Endothelial cell of umbilical vein (primary cell): ENCODE measurements around the gene ZSCAN1.

Experiments
- EZH2 ChIP-seq: IDR thresholded peaks from 2 replicates; pipeline ENCODE4 v1.6.1; 2012; ENCODE audit warnings: borderline replicate concordance, low read depth, mild to moderate bottlenecking, moderate library complexity, low read length, inconsistent platforms; ENCODE audit not compliant: severe bottlenecking
- FOS ChIP-seq: IDR thresholded peaks from 2 replicates; pipeline ENCODE4 v1.6.1; 2011; ENCODE audit warnings: mild to moderate bottlenecking, low read length, moderate library complexity, borderline replicate concordance; ENCODE audit not compliant: insufficient read depth
- POLR2A ChIP-seq: IDR thresholded peaks from 2 replicates; pipeline ENCODE4 v1.6.1; 2012; ENCODE audit warnings: low read depth, mild to moderate bottlenecking, control low read depth, low read length
- POLR2AphosphoS5 ChIP-seq: IDR thresholded peaks from 2 replicates; pipeline ENCODE4 v1.6.1; 2012; ENCODE audit warnings: low read depth, mild to moderate bottlenecking, control low read depth, low read length, moderate library complexity; ENCODE audit not compliant: insufficient read depth
- TF ChIP-seq, protein P1 (sequence below), 2 donors: IDR thresholded peaks; 1 replicate in 1 of 2; 2 replicates in 1 of 2; pipeline ENCODE4 v1.5.1; 2011; ENCODE audit warnings: low read length in 2 of 2, mild to moderate bottlenecking in 2 of 2, moderate library complexity in 2 of 2, control low read depth in 1 of 2, inconsistent platforms in 1 of 2, low read depth in 1 of 2; ENCODE audit not compliant: insufficient read depth in 1 of 2; ENCODE audit errors: extremely low read depth in 1 of 2
- TF ChIP-seq, protein P2 (sequence below): IDR thresholded peaks from 2 replicates; pipeline ENCODE4 v1.6.1; 2011; ENCODE audit not compliant: insufficient read depth, insufficient read length

DNA sequence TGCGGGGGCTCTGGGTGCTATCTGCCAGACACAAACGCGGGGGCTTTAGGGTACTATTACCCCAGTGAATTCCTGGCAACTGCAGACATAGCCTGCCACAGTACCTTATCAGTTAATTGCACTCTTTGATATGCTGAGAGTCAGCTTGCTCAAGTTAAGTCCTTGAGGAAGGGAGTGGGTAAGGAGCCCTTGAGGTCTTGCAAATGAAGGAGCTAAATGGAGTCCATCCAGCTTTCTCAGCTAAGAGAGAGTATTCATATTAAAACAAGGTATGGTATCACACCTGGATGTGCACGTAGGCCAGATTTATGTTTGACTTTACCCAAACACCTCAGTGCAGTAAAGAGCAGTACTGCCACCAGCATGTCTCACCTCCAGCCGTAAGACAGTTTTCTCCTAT lies 19.7 kb upstream of the ZSCAN1 start:
- no peak for TF ChIP-seq POLR2A
- TF ChIP-seq, protein P1, sequence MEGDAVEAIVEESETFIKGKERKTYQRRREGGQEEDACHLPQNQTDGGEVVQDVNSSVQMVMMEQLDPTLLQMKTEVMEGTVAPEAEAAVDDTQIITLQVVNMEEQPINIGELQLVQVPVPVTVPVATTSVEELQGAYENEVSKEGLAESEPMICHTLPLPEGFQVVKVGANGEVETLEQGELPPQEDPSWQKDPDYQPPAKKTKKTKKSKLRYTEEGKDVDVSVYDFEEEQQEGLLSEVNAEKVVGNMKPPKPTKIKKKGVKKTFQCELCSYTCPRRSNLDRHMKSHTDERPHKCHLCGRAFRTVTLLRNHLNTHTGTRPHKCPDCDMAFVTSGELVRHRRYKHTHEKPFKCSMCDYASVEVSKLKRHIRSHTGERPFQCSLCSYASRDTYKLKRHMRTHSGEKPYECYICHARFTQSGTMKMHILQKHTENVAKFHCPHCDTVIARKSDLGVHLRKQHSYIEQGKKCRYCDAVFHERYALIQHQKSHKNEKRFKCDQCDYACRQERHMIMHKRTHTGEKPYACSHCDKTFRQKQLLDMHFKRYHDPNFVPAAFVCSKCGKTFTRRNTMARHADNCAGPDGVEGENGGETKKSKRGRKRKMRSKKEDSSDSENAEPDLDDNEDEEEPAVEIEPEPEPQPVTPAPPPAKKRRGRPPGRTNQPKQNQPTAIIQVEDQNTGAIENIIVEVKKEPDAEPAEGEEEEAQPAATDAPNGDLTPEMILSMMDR (IDR thresholded peaks at IDR 0.05; ENCODE audit: extremely low read depth in 1 of 2, insufficient read depth in 1 of 2, low read depth in 1 of 2, low read length in 2 of 2) = no peak
- no peak for TF ChIP-seq POLR2AphosphoS5
- TF ChIP-seq, protein P2, sequence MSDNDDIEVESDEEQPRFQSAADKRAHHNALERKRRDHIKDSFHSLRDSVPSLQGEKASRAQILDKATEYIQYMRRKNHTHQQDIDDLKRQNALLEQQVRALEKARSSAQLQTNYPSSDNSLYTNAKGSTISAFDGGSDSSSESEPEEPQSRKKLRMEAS = no peak
- no peak for TF ChIP-seq EZH2
- TF ChIP-seq FOS = no peak
